Embryonic facial prominence (tissue), 1 donor: ENCODE data around the gene LRP6.
"Not testable (repeated sequence)": the region's sequence is repeated elsewhere in the genome, so short reads cannot be mapped to it uniquely, and the experiment has no call there.

Experiments
- DNase-seq: peaks from one replicate; pipeline ENCODE4 v3.0.0-alpha.2; 2016; ENCODE audit errors: extremely low spot score

Gene LRP6

DNA sequence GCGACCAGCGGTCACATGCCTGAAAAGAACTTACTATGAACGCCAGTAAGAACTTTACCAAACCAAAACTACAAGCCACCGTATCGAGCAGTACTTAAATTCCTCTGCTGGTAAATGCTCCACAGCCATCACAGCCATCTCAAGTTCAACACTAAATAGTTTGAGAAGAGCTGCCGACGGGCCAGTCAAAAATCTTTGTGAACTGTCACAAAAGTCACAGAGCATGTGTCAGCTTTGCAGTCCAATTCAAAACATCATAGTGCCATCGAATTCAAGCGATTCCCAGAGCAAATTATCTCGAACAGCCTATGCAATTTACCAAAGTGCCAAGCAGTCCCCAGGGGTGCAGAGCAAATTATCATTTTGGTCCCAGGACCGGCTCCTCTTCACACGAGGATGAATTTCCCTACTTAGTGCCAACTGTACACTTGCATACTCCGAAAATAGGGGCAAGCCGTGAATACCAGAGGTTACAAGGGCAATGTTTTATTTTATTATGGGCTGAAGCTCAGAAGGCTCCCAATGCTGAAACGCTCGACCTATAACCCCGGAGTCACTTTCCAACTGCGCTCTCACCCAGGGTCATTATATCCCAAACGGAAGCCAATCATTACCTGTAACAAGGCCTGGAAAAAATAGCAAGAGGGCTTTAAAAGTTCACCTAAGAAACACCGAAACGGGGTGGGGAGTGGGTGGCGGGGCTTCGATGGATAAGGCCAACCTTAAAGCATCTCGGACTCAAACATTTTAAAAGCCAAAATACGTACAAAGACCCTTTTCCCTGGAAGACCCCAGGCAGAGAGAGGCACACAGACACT is 1.1 kb downstream of the LRP6 start:
- DNase-seq: no peak

DNA sequence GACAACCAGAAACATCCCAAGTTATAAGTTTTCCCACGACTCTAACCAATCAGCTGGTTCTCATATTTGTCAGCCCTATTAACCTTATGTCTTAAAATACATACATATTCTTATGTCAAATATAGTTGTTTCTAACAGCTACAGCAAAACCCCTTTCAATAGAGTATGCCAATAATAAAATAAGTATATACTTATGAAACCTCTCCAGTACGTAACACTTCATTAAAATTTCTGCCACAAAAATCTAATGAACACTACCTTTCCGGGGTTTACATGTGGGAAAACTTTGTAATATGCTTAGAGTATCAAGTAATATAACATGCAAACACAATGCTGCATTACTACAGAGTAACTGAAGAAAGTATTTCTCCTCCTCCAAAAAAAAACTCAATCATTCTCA is 1.8 kb downstream of the LRP6 start:
- DNase-seq: no peak

DNA sequence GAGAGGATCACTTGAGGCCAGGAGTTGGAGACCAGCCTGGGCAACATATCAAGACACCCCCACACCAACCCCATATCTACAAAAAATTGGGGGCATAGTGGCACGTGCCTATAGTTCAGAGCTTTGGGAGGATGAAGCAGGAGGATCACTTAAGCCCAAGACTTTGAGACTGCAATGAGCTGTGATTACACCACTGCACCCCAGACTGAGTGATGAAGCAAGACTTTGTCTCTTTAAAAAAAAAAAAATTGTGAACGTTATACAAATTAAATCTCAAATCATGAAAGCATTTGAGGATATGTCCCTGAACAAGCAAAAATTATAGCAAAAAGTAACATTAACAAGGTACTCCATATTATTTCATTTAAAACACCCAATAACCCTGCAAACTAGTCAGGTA is 2.9 kb downstream of the LRP6 start:
- DNase-seq: no peak

DNA sequence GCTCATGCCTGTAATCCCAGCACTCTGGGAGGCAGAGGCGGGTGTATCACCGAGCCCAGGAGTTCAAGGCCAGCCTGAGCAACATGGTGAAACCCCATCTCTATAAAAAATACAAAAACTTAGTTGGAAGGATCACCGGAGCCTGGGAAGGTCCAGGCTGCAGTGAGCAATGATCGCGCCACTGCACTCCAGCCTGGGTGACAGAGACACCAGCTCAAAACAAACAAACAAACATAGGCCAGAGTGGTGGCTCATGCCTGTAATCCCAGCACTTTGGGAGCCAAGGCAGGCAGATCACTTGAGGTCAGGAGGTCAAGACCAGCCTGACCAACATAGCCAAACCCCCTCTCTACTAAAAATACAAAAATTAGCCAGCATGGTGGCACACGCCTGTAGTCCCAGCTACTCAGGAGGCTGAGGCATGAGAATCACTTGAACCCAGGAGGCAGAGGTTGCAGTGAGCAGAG is 10.5 kb downstream of the LRP6 start:
- DNase-seq: not testable (repeated sequence)

DNA sequence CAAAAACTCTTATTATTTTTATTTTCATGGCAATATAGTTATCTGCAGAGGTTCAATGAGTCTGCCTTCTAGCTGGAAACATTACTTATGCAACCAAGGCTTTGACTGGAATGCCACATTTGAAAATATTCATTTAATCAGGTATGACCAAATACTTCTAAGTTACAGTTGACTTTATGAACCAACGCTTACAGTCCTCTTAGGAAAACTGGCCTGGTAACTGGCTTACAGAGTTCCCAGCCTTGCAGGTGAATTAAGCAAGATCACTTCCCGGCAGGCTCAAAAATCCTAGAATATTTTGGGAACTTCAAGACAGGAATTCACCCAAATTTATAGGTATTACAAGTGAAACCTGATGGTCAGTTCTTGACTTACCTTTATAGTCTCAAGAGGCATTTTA is 12.3 kb downstream of the LRP6 start:
- DNase-seq: no peak

DNA sequence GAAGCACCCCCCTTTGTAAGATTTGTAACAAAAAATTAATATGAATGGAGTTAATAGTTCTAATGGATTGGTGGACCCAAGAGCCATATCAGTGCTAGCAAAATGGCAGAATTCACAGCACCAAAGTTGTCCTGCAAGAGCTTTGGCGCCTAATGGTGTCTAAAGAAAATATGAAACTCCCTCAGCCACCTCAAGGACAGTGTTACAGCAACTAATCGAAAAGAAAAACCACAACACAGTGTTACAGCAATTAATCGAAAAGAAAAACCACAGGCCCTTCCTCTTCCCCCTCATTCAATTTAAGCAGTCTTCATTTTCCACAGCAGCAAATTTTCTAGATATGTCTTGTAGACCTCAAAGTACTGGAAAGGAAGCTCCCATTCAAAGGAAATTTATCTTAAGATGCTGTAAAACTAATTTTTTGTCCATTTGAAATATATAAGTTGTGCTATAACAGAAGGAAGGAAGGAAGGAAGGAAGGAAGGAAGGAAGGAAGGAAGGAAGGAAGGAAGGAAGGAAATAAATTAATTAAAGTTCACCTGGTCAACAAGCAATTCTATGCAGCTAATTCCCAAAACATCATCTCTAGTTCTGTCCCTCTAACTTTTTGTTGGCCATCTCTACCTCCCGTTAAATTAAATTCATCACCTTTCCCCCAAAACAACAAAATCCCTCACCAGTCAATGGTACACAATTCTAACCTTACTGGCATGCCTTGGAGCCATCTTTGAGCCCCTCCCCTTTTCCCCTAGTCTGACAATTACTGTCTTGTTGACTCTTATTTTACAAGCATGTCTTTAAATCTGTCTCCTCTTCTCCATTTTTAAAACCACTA is 17.4 kb downstream of the LRP6 start:
- DNase-seq: no peak

DNA sequence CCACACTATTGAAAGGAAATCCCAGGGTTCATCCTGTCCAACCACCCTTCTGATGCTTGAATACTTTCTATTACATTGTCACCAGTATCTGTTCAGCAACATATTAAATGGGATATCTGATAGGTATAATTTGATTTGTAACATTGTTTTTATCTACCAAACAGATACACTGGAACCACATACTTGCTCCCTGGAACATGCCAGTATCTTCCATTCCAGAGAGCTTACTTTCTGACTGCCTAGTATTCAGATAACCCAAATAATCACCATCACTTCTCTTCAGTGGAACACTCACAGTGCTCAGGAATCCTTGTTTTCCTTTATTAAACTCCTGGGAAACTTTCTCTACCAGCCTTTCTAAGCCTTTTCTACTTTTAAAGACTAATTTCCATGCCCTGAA is 19.3 kb downstream of the LRP6 start:
- DNase-seq: no peak

DNA sequence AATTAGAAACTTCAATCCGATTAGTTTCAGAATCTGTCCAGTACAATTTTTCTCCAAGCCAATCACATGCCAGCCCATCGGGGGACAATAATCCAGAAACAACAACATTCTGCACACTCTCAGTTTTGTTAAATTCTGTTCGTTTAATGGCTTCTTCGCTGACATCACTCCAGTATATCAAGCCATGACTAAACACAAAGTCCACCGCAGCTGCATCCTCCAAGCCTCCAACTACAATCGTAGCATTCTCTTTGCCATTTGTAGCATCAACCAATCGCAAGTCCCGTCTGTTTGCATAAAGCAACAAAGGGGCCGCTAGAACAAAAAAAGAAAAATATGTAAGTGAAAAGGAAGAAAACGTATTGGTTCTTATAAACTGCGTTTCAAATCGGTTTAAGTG is 22.5 kb downstream of the LRP6 start:
- DNase-seq: no peak

DNA sequence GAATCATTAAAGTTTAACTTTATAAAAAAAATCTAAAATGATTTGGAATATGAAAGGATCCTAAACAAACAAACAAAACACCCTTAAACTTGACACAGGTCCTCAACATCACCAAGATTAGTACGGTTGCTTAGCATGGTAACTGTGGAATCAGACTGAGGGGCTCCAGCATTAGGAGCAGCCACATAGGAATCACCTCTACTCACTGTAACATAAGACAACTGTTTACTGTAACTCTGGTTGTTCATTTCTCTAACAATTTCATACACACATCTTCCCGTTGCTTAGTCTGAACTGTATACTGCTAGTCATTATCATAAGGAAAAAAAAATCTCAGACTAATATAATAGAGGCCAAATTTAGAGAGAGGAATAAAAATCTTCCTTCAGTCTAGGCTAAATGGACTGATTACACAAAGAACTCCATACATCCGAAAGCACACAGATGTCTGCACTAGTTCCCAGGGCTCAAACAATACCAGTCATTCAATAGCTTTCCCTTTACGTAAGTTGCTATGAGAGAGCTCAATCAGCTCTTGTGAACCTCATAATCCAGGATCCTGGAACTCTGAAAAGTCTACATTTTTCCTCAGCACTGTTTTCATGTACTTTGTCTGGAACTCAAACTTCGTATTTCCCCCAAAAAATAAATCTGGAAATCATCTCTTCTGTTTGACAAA is 26.0 kb downstream of the LRP6 start:
- DNase-seq: peak; percentile 74

DNA sequence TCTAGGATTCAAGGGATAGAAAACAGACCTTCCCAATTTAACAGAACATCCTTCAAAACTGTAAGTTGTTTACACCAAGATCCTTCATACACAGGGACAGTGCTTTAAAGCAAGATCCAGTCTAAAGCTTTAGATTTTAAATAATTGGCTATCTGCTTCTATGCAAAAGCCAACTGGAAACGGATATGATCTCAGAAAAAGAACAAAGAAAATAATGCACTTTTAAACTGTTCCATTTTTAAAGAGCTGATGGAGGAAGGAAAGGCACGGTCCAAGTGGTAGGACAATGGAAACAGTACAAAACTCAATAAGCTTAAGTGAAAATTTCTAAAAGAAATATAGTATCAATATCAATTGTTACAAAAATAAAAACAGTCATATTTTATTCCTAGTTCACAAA is 27.7 kb downstream of the LRP6 start:
- DNase-seq: no peak

DNA sequence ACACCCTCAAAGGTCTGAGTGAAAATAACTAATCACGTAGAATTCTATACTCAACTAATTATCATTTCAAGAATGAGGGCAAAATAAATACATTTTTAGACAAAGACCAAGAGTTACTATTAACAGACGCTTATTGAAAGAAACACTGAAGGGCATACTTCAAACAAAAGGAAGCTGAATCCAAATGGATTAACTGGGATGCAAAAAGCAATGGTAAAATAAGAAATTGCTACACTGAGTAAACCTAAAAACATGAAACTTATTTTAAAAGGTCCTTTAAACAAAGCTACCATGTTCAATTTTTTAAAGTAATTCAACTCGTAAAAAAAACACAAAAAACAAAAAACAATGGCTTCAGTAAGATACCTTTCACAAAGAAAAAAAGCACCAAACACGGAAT is 28.2 kb downstream of the LRP6 start:
- no peak for DNase-seq

DNA sequence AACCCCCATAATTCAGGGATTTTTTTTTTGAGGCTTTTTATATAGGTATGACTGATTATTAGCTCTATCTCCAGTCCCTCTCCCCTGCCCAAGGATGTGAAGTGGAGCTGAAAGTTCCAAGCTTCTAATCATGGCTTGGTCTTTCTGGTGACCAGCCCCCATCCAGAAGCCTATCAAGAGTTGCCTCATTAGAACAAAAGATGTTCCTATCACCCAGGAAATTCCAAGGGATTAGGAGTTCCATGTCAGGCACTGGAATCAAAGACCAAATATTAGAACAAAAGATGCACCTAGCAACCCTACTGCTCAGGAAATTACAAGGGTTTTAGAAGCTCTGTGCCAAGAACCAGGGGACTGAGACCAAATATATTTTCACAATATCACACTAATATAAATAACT is 29.9 kb downstream of the LRP6 start:
- DNase-seq: no peak

DNA sequence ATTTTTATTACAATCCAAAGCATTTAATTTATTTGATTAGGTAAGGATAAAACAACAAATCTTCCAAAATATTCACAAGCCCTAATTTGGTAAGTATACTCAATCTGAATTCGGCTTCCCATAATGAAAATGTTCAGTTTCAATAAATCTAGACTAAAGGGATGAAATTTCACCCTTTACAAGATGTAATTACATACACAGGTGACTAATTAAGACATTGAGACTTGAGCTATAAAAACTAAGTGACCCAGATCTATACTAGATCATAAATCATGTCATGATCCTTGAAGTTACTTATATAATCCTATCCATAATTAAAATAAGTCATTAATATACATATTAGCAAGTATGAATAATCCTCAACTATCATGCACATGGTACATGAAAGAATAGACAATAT is 36.6 kb downstream of the LRP6 start:
- DNase-seq: no peak

DNA sequence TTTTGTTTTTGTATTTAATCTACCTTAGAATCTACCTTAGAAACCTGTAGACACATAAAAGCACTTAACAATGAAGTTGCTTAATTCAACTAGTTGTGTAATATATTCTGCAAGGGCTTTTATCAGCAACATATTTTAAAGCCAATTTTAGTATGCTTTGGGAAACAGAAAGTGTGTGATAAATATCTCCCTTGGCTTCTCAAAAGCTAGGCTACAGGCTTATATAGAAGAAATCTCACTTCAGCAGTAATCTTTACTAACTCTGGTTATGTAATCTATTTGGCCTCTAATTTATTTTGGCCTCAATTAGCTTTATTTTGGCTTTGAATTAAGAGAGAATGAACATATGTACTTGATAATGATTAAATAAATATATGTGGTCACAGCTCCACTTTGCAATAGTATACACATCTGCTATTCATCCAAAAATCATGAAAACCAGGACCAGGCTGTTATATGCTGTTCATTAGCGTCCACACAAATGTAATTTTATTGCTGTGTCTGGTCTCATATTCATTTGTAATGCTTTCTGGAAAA is 37.2 kb downstream of the LRP6 start:
- no peak for DNase-seq

DNA sequence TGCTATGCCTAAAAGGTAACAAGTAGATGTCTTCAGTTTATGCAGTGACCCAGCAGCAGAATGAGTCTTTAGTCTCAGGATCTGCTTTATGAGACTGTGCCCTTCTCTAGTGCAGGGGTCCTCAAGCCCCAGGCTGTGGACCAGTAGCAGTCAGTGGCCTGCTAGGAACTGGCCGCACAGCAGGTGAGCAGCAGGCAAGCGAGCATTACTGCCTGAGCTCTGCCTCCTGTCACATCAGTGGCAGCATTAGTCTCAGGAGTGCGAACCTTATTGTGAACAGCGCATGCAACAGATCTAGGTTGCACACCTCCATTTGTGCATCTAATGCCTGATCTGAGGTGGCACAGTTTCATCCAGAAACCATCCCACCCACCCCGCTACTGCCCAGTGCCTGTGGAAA is 38.4 kb downstream of the LRP6 start:
- DNase-seq: no peak

DNA sequence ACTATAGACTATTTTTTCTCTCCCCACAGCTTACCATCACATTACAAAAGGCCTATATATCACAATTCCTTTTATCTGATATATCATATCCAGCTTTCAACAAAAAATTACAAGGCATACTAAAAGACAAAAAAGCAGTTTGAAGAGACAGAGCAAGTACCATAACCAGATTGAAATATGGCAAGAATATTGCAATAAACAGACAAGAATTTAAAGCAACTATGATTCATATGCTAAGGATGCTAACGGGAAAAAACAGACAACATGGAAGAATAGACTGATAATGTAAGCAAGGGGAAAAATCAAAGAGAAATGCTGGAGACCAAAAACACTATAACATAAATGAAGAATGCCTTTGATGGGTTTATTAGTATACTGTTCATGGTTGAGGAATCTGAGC is 40.7 kb downstream of the LRP6 start:
- no peak for DNase-seq

DNA sequence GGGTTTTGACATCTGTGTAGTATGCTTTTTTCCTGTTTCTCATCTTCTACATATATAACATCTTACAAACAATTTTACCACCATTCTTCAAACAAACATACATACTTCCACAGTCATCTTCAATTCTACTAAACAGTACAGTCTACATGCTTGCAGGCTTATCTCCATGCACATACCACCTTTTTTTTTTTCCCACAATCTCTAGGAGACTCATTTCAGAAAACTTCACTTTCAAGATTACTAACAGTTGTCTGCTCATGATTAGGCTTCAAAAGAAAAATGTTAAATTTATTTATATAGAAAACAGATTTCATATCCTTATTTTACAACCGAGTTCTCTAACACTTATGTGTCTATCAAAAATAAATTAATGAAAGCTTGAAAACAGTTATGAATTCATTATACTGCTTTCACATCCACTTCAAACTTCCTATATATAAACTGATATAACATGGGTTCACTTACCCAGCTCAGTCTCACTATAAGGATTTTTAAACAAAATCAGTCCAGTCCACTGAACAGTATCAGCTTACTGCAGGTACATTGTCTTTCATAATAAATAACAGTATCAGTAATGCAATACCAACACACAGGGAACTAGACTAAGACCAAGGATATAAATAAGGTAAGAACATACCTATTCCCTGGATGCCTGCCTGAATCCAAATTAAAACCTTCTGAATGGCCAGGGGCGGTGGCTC is 42.5 kb downstream of the LRP6 start:
- no peak for DNase-seq

DNA sequence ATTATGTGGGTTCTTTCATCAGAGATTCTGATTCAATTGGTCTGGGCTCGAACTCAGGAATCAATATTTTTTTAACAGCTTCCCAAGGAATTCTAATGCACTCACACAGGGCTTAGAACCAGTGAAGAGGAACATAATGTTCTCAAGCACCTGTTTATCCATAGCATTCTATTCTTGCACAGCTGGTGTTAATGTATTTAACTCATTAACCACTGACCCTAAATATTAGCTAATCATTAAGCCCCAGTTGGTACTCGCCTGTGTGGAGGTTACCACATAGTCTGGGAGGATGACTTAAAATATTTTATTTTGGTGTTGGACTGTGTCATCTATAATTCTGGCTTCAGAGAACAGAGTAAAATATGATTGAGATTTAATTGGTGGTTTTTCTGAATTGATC is 45.3 kb downstream of the LRP6 start:
- no peak for DNase-seq

DNA sequence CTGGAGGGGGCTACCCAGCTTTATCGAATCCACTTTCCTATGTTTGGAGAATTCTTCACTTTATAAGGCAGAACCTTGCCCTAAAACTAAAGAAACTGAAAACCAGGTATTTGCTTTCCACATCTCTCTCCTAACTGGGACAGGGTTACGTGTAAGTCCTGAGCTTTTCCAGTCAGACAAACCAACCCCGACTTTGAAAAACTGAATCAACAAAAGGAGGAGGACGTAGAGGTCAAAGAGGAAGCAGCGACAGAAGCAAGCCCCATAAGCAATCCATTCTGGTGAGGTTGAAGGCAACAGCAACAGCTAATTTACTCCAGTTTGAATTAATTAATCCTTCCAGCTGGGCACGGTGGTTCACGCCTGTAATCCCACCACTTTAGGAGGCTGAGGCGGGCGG is 47.2 kb downstream of the LRP6 start:
- no peak for DNase-seq

DNA sequence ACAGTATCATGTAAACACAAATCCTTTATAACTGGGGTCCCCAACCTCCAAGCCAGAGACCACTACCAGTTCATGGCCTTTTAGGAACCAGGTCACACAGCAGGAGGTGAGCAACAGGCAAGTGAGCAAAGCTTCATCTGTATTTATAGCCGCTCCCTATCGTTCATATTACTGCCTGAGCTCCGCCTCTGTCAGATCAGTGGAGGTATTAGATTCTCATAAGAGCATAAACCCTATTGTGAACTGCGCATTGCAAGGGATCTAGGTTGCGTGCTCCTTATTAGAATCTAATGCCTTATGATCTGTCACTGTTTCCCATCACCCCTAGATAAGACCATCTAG is 49.9 kb downstream of the LRP6 start:
- DNase-seq: no peak

DNA sequence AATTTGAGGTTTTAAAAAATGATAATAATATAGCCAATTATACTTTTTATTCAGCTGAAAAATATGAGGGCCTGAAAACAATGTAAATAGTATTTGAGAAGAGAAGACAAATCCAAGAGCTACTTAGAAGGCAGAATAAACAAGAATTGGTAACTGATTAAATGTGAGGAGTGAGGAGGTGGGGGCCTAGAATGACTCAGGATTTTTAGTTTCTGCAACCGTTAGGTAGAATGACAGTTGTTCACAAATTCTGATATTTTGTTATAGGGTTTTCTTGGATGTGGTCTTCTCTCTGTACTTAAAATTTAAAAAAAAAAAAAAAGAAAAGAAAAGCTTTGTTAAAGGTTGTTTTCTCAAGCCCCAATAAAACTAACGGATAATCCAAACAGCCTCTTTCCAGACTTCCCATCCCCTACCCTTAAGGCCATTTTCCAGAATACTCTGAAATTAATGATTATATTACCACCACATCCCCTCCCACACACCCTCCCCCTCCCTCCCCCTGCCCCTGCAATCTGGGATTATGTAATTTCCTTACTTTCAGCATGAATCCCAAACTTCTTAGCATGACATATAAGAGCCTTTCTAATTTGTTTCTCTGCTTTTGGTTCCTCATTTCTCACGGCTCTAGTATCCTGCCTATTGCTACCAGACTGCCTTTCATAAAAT is 50.4 kb downstream of the LRP6 start:
- DNase-seq: no peak
